GM12878 (cell line): Measurements from ENCODE around the gene ERCC5. TPM values are rescaled to one million over a fixed set of nuclear protein-coding genes. Genes with fewer than 3 reads are reported as not detected.

Experiments used
- IKZF2 ChIP-seq, 2 experiments: fragments of 450-650 bp; IDR thresholded peaks; 2 replicates each; pipeline ENCODE4 v1.6.1; 2017; ENCODE audit warnings: mild to moderate bottlenecking in 2 of 2, moderate library complexity in 2 of 2
- POLR2AphosphoS5 ChIP-seq: IDR thresholded peaks from 2 replicates; pipeline ENCODE4 v1.6.1; 2011; ENCODE audit warnings: mild to moderate bottlenecking, low read length, inconsistent platforms
- RFX5 ChIP-seq: IDR thresholded peaks from 2 replicates; pipeline ENCODE4 v1.6.1; 2011; ENCODE audit warnings: low read depth, low read length, improper control_type of control experiment
- SMC3 ChIP-seq: IDR thresholded peaks from 2 replicates; pipeline ENCODE4 v1.6.1; 2011; ENCODE audit warnings: low read length, improper control_type of control experiment, borderline replicate concordance
- SRF ChIP-seq, 2 experiments: IDR thresholded peaks; 2 replicates each; pipeline ENCODE4 v1.6.1; 2011; ENCODE audit warnings: low read depth in 2 of 2, low read length in 2 of 2, mild to moderate bottlenecking in 1 of 2, moderate library complexity in 1 of 2
- STAT1 ChIP-seq: fragments of 450-650 bp; conservative IDR thresholded peaks from 2 replicates; pipeline ENCODE4 v1.6.1; 2014; ENCODE audit warnings: antibody characterized with exemption, mild to moderate bottlenecking
- polyA plus RNA-seq, 11 experiments: library from polyadenylated mRNA; depleted of rRNA in 4 of 11; unstranded in 6 of 11; stranded (reverse) in 5 of 11; fragments of >200 nt; fragmentation: Nextera tagmentation in 4 of 11; fragmentation: Illumina TruSeq in 1 of 11; extraction: Ambion mirVana in 4 of 11; extraction: Trizol in 1 of 11; gene quantifications; 1 replicate in 1 of 11; 2 replicates in 10 of 11; pipeline versions ENCODE4 v1.2.1 to v1.2.3, GENCODE V29; 2011 to 2016; ENCODE audit warnings: inconsistent platforms in 2 of 11, missing spikeins in 2 of 11, low read depth in 1 of 11
- total RNA-seq, 4 experiments: library from RNA; depleted of rRNA in 3 of 4; stranded (reverse); fragments of >200 nt in 3 of 4; fragmentation: Illumina TruSeq in 1 of 4; extraction: Trizol in 1 of 4; gene quantifications; 2 replicates each; pipeline versions ENCODE4 v1.2.1 to v1.2.3, GENCODE V29; 2013 to 2021
- TF ChIP-seq, protein P1 (sequence below): IDR thresholded peaks from 2 replicates; pipeline ENCODE4 v1.6.1; 2011; ENCODE audit warnings: mild to moderate bottlenecking, low read depth, low read length, moderate library complexity; ENCODE audit not compliant: insufficient replicate concordance
- TF ChIP-seq, protein P2 (sequence below): fragments of 450-650 bp; IDR thresholded peaks from 2 replicates; pipeline ENCODE4 v1.6.1; 2017; ENCODE audit warnings: mild to moderate bottlenecking
- TF ChIP-seq, protein P3 (sequence below): IDR thresholded peaks from 2 replicates; pipeline ENCODE4 v1.6.1; 2012; ENCODE audit warnings: low read length, inconsistent platforms
- TF ChIP-seq, protein P4 (sequence below): fragments of 450-650 bp; conservative IDR thresholded peaks from 2 replicates; pipeline ENCODE4 v1.6.1; 2017; ENCODE audit warnings: mild to moderate bottlenecking, moderate library complexity

The ERCC5 gene
- total and polyA plus RNA-seq, 10 of the 15 experiments (the other 5 are each of a cell fraction or from before 2014, with no cell fraction given): 11.7 to 59.2 (median 41.6) TPM

DNA sequence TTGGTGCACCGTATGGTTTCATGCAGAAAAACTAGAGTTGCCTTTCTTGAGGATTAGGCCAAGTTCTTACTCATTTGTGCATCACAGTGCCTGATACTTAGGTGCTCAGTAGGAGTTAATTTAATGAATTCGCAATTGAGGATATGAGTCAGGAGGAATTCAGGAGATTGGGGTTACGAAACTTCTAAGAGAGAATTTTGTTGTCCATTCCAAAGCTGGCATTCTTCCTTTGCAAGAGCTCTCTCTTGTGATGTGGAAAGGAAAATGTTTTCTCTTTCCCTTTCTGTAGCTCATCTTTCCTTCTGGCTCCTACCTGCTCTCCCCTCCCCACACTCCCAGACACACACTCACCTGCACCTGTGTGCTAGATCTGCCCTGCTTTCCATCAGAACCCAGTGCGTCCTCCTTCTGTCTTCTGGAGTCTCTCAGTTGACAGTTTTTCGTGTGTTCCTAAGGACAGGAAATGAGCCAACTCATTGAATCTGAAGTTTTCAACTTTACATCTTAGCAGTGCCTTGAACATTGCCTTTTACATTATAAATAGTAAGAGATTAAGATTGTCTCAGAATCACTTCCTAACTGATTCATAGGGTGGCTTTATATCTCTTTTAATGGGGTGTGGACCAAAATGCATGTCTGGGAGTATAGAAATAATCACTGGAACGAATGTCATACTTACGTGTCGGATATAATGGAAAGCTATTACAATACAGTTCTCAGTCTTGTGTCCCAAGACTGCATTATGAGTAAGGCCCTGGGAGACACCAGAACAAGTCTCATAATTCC is 19.7 kb upstream of the ERCC5 start (continued):
- TF ChIP-seq RFX5: no peak
- TF ChIP-seq, protein P1, sequence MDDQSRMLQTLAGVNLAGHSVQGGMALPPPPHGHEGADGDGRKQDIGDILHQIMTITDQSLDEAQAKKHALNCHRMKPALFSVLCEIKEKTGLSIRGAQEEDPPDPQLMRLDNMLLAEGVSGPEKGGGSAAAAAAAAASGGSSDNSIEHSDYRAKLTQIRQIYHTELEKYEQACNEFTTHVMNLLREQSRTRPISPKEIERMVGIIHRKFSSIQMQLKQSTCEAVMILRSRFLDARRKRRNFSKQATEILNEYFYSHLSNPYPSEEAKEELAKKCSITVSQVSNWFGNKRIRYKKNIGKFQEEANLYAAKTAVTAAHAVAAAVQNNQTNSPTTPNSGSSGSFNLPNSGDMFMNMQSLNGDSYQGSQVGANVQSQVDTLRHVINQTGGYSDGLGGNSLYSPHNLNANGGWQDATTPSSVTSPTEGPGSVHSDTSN: no peak
- TF ChIP-seq SMC3: no peak
- no peak for TF ChIP-seq STAT1
- TF ChIP-seq, protein P2, sequence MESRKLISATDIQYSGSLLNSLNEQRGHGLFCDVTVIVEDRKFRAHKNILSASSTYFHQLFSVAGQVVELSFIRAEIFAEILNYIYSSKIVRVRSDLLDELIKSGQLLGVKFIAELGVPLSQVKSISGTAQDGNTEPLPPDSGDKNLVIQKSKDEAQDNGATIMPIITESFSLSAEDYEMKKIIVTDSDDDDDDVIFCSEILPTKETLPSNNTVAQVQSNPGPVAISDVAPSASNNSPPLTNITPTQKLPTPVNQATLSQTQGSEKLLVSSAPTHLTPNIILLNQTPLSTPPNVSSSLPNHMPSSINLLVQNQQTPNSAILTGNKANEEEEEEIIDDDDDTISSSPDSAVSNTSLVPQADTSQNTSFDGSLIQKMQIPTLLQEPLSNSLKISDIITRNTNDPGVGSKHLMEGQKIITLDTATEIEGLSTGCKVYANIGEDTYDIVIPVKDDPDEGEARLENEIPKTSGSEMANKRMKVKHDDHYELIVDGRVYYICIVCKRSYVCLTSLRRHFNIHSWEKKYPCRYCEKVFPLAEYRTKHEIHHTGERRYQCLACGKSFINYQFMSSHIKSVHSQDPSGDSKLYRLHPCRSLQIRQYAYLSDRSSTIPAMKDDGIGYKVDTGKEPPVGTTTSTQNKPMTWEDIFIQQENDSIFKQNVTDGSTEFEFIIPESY: no peak
- TF ChIP-seq, protein P3, sequence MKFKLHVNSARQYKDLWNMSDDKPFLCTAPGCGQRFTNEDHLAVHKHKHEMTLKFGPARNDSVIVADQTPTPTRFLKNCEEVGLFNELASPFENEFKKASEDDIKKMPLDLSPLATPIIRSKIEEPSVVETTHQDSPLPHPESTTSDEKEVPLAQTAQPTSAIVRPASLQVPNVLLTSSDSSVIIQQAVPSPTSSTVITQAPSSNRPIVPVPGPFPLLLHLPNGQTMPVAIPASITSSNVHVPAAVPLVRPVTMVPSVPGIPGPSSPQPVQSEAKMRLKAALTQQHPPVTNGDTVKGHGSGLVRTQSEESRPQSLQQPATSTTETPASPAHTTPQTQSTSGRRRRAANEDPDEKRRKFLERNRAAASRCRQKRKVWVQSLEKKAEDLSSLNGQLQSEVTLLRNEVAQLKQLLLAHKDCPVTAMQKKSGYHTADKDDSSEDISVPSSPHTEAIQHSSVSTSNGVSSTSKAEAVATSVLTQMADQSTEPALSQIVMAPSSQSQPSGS: no peak
- TF ChIP-seq IKZF2 (IDR thresholded peaks at IDR 0.05): no peak
- TF ChIP-seq, protein P4, sequence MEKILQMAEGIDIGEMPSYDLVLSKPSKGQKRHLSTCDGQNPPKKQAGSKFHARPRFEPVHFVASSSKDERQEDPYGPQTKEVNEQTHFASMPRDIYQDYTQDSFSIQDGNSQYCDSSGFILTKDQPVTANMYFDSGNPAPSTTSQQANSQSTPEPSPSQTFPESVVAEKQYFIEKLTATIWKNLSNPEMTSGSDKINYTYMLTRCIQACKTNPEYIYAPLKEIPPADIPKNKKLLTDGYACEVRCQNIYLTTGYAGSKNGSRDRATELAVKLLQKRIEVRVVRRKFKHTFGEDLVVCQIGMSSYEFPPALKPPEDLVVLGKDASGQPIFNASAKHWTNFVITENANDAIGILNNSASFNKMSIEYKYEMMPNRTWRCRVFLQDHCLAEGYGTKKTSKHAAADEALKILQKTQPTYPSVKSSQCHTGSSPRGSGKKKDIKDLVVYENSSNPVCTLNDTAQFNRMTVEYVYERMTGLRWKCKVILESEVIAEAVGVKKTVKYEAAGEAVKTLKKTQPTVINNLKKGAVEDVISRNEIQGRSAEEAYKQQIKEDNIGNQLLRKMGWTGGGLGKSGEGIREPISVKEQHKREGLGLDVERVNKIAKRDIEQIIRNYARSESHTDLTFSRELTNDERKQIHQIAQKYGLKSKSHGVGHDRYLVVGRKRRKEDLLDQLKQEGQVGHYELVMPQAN: no peak
- no peak for TF ChIP-seq SRF (IDR thresholded peaks at IDR 0.05; ENCODE audit: low read depth in 2 of 2, low read length in 2 of 2)
- TF ChIP-seq POLR2AphosphoS5: no peak
